Karpas-422 (cell line): ENCODE results near the gene GTPBP1. TPM values are rescaled to one million over a fixed set of nuclear protein-coding genes. Genes with fewer than 3 reads are reported as not detected.
A peak's percentile ranks its signal among the peaks of the same experiment; 100 is the strongest.

Source experiments
- DNase-seq: peaks from one replicate; pipeline ENCODE4 v3.0.0-alpha.2; 2015
- H2AFZ ChIP-seq: fragments of 200-600 bp; sonication (generic); 2 replicates; pipeline ENCODE4 v1.6.1; 2014; ENCODE audit warnings: antibody characterized with exemption, low read length, mixed read lengths
- H3K27ac ChIP-seq: fragments of 200-600 bp; sonication (generic); 2 replicates; pipeline ENCODE4 v1.5.1; 2014; ENCODE audit warnings: mild to moderate bottlenecking, low read length, moderate library complexity
- H3K27me3 ChIP-seq: fragments of 200-600 bp; sonication (generic); 2 replicates; pipeline ENCODE4 v1.6.1; 2014; ENCODE audit warnings: low read length, mixed read lengths
- H3K36me3 ChIP-seq: fragments of 200-600 bp; sonication (generic); 2 replicates; pipeline ENCODE4 v1.6.1; 2014; ENCODE audit warnings: low read length, mixed read lengths; ENCODE audit not compliant: insufficient read depth
- H3K4me1 ChIP-seq: fragments of 200-600 bp; sonication (generic); 2 replicates; pipeline ENCODE4 v1.6.1; 2014; ENCODE audit warnings: mild to moderate bottlenecking, low read length, mixed read lengths
- H3K4me2 ChIP-seq: fragments of 200-600 bp; sonication (generic); 2 replicates; pipeline ENCODE4 v1.6.1; 2014; ENCODE audit warnings: low read length, low read depth, mild to moderate bottlenecking; ENCODE audit not compliant: poor library complexity, severe bottlenecking
- H3K4me3 ChIP-seq: fragments of 200-600 bp; sonication (generic); 2 replicates; pipeline ENCODE4 v1.5.1; 2014; ENCODE audit warnings: mild to moderate bottlenecking, antibody characterized with exemption, low read length, mixed read lengths
- H3K79me2 ChIP-seq: fragments of 200-600 bp; sonication (generic); 2 replicates; pipeline ENCODE4 v1.6.1; 2014; ENCODE audit warnings: mild to moderate bottlenecking, low read length, mixed read lengths
- H3K9ac ChIP-seq: fragments of 200-600 bp; sonication (generic); 2 replicates; pipeline ENCODE4 v1.6.0; 2014; ENCODE audit warnings: low read length
- H3K9me2 ChIP-seq: fragments of 200-600 bp; sonication (generic), shearing (Covaris generic); replicated peaks from 2 replicates; pipeline ENCODE4 v1.6.0; 2014; ENCODE audit warnings: mild to moderate bottlenecking, low read length, moderate library complexity; ENCODE audit not compliant: insufficient read depth
- H3K9me3 ChIP-seq: fragments of 300-700, 200-600 bp; sonication (generic); 2 replicates; pipeline ENCODE4 v1.6.1; 2014; ENCODE audit warnings: low read length, mixed read lengths
- H4K20me1 ChIP-seq: fragments of 200-600 bp; sonication (generic); 2 replicates; pipeline ENCODE4 v1.6.1; 2014; ENCODE audit warnings: mild to moderate bottlenecking, antibody characterized with exemption, low read length, low read depth; ENCODE audit not compliant: insufficient read depth
- total RNA-seq: library from RNA; depleted of rRNA; stranded (reverse); fragments of >200 nt; shearing (Covaris generic); gene quantifications from 2 replicates; pipeline ENCODE4 v1.2.3, GENCODE V29; 2014; ENCODE audit warnings: low replicate concordance

Gene GTPBP1
- total RNA-seq, 1 experiment from 2014 or later = 47.6 TPM

GRCh38 chr22:38685761-38686160 is 20.0 kb upstream of the GTPBP1 start:
- H3K27ac ChIP-seq = no peak overlapping the region
- H3K4me1 ChIP-seq = peaks cover 17% of the 10 kb centered on the region
- H3K36me3 ChIP-seq = peaks cover 44% of the 10 kb centered on the region
- no peak for DNase-seq
- no peak overlapping the region for H3K9ac ChIP-seq
- no peak overlapping the region for H3K4me3 ChIP-seq
- H2AFZ ChIP-seq = no peak overlapping the region
- no peaks in the 10 kb centered on the region for H3K9me3 ChIP-seq
- H3K4me2 ChIP-seq = no peak overlapping the region
- H4K20me1 ChIP-seq = peaks cover 13% of the 10 kb centered on the region; the same call in 1 of the 2 replicates
- peaks cover 27% of the 10 kb centered on the region for H3K79me2 ChIP-seq
- no peaks in the 10 kb centered on the region for H3K9me2 ChIP-seq
- no peaks in the 10 kb centered on the region for H3K27me3 ChIP-seq

GRCh38 chr22:38689651-38690050 is 16.1 kb upstream of the GTPBP1 start:
- Histone ChIP-seq H3K9ac (no peak overlapping the region), H3K27me3 (no peaks in the 10 kb centered on the region), H3K4me1 (no peaks in the 10 kb centered on the region; the same call in none of the 2 replicates), H3K4me2 (no peak overlapping the region), H3K9me2 (no peaks in the 10 kb centered on the region), H3K4me3 (no peak overlapping the region), H3K9me3 (no peaks in the 10 kb centered on the region), H3K79me2 (peaks cover 32% of the 10 kb centered on the region), H4K20me1 (0 out of 2 replicates have a peak, but pooled peaks cover 3% of the 10 kb centered on the region), H3K36me3 (peaks cover 41% of the 10 kb centered on the region), H3K27ac (no peak overlapping the region), H2AFZ (no peak overlapping the region)
- DNase-seq = no peak

- Histone ChIP-seq H3K9me3 (no peaks in the 10 kb centered on the region), H3K9ac (no peak overlapping the region), H3K4me3 (no peak overlapping the region), H3K79me2 (peaks cover 73% of the 10 kb centered on the region), H3K36me3 (peaks cover 16% of the 10 kb centered on the region; the same call in 1 of the 2 replicates), H3K27ac (no peak overlapping the region), H3K9me2 (no peaks in the 10 kb centered on the region), H2AFZ (no peak overlapping the region), H3K4me2 (no peak overlapping the region), H3K4me1 (peaks cover 27% of the 10 kb centered on the region), H3K27me3 (no peaks in the 10 kb centered on the region), H4K20me1 (0 out of 2 replicates have a peak, but pooled peaks cover 3% of the 10 kb centered on the region)
- DNase-seq = no peak
Observed at GRCh38 chr22:38694049-38694448, 11.7 kb upstream of the GTPBP1 start.

- no peak for DNase-seq
- no peak overlapping the region for H3K4me2 ChIP-seq
- no peak overlapping the region for H3K27ac ChIP-seq
- H3K9me3 ChIP-seq = no peaks in the 10 kb centered on the region
- H3K27me3 ChIP-seq = no peaks in the 10 kb centered on the region
- H4K20me1 ChIP-seq = 0 out of 2 replicates have a peak, but pooled peaks cover 3% of the 10 kb centered on the region
- no peak overlapping the region for H3K9ac ChIP-seq
- H3K4me3 ChIP-seq = no peak overlapping the region
- H3K4me1 ChIP-seq = peaks cover 36% of the 10 kb centered on the region
- no peak overlapping the region for H2AFZ ChIP-seq
- H3K9me2 ChIP-seq = no peaks in the 10 kb centered on the region
- H3K36me3 ChIP-seq = peaks cover 12% of the 10 kb centered on the region; the same call in 1 of the 2 replicates
- H3K79me2 ChIP-seq = peaks cover 82% of the 10 kb centered on the region
Observed at GRCh38 chr22:38694940-38695339, 10.8 kb upstream of the GTPBP1 start.

GRCh38 chr22:38696606-38697424 is 8.9 kb upstream of the GTPBP1 start:
- no peak overlapping the region for H3K27ac ChIP-seq
- H3K4me1 ChIP-seq = peaks cover 41% of the 10 kb centered on the region

GRCh38 chr22:38697425-38698089 is 8.2 kb upstream of the GTPBP1 start:
- Histone ChIP-seq H3K4me2 (peak overlapping the region; percentile 87), H3K9me3 (no peaks in the 10 kb centered on the region), H2AFZ (no peak overlapping the region), H3K36me3 (peaks cover 7% of the 10 kb centered on the region; the same call in 1 of the 2 replicates), H3K9ac (peak overlapping the region; percentile 92), H3K9me2 (no peaks in the 10 kb centered on the region), H3K27ac (no peak overlapping the region), H3K4me1 (peaks cover 44% of the 10 kb centered on the region), H3K27me3 (no peaks in the 10 kb centered on the region), H4K20me1 (no peaks in the 10 kb centered on the region), H3K79me2 (peaks cover 74% of the 10 kb centered on the region), H3K4me3 (peak overlapping the region; percentile 80)
- DNase-seq = no peak

More at GRCh38 chr22:38696606-38697424, 8.9 kb upstream of the GTPBP1 start:
- Histone ChIP-seq H4K20me1 (no peaks in the 10 kb centered on the region), H2AFZ (no peak overlapping the region), H3K9ac (peak overlapping the region; percentile 92; the same call in 1 of the 2 replicates), H3K9me2 (no peaks in the 10 kb centered on the region), H3K4me2 (peak overlapping the region; percentile 87), H3K4me3 (peak overlapping the region; percentile 80; the same call in 1 of the 2 replicates), H3K36me3 (peaks cover 7% of the 10 kb centered on the region; the same call in 1 of the 2 replicates), H3K9me3 (no peaks in the 10 kb centered on the region), H3K79me2 (peaks cover 79% of the 10 kb centered on the region), H3K27me3 (no peaks in the 10 kb centered on the region)
- no peak for DNase-seq

- no peaks in the 10 kb centered on the region; the same call in 1 of the 2 replicates for H3K36me3 ChIP-seq
- H3K9ac ChIP-seq = peak overlapping the region; percentile 92
- H3K9me2 ChIP-seq = no peaks in the 10 kb centered on the region
- H3K27me3 ChIP-seq = no peaks in the 10 kb centered on the region
- H3K4me1 ChIP-seq = peaks cover 48% of the 10 kb centered on the region
- H2AFZ ChIP-seq = no peak overlapping the region
- H3K9me3 ChIP-seq = no peaks in the 10 kb centered on the region
- no peak for DNase-seq
- H3K4me2 ChIP-seq = peak overlapping the region; percentile 87
- H3K4me3 ChIP-seq = peak overlapping the region; percentile 80
- no peak overlapping the region for H3K27ac ChIP-seq
- H4K20me1 ChIP-seq = no peaks in the 10 kb centered on the region
- H3K79me2 ChIP-seq = peaks cover 65% of the 10 kb centered on the region
Observed at GRCh38 chr22:38698407-38699094, 7.2 kb upstream of the GTPBP1 start.
